Heart left ventricle (tissue), 13 donors: Measurements from ENCODE around the gene MYO18B.

Source experiments
- POLR2A ChIP-seq, 2 donors: fragments of 450-650 bp; IDR thresholded peaks; one replicate each; pipeline ENCODE4 v1.6.1; 2017; ENCODE audit warnings: antibody characterized with exemption in 2 of 2, mild to moderate bottlenecking in 2 of 2, moderate library complexity in 2 of 2
- TF ChIP-seq, protein P1 (sequence below), 12 donors: fragments of 200-600 bp; sonication (generic) in 4 of 12; IDR thresholded peaks; one replicate each; pipeline versions ENCODE4 v1.5.0 to v1.8.0; 2018 to 2022; ENCODE audit warnings: antibody characterized with exemption in 12 of 12, mild to moderate bottlenecking in 5 of 12
- donor health status: ischemic (EF 13 %, LVEDD 7.1; RV severe dilation, severe dysfunction).
- donor health status: DM: no; HTN: yes; CAD: no.
- donor health status: DM: no; HTN: no; CAD: no.
- donor health status: ischemic (EF 25% LVEDD 6.9; RV normal size, moderate dysfunction).
- donor health status: ischemic (EF 25% LVEDD 5.7; RV mildly dilated, moderate dysfunction).
- donor health status: ischemic (EF 35%, LVEDD 5.7; RV mildly dilated, moderate dysfunction).
- donor health status: nonischemic (EF 11% LVEDD 7.7; RV severe dilation, severe dysfunction).
- donor health status: DM: yes; HTN: yes; CAD: no.
- donor health status: PGD.
- donor health status: ischemic (EF 29% LVEDD 5.4; RV normal size, mild dysfunction).
- donor health status: nonischemic (EF 23%, LVEDD 6.1; RV moderate dilation, normal function).

DNA sequence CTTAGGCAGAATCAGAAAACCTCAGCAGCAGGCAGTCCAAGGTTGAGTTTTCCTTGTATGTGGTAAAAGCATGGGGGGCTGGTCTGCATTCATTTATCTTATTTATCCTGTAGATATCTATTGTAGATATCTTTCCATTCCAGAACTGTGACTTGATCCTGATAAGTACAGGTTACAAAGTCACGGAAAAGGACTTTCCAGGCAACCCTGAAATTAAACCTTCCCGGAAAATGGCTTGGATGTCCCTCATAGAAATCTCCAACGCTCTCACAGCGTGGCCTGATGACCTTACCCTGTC is 48.8 kb upstream of the MYO18B start:
- TF ChIP-seq POLR2A (IDR thresholded peaks at IDR 0.05): no peak
- TF ChIP-seq, protein P1, sequence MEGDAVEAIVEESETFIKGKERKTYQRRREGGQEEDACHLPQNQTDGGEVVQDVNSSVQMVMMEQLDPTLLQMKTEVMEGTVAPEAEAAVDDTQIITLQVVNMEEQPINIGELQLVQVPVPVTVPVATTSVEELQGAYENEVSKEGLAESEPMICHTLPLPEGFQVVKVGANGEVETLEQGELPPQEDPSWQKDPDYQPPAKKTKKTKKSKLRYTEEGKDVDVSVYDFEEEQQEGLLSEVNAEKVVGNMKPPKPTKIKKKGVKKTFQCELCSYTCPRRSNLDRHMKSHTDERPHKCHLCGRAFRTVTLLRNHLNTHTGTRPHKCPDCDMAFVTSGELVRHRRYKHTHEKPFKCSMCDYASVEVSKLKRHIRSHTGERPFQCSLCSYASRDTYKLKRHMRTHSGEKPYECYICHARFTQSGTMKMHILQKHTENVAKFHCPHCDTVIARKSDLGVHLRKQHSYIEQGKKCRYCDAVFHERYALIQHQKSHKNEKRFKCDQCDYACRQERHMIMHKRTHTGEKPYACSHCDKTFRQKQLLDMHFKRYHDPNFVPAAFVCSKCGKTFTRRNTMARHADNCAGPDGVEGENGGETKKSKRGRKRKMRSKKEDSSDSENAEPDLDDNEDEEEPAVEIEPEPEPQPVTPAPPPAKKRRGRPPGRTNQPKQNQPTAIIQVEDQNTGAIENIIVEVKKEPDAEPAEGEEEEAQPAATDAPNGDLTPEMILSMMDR (IDR thresholded peaks at IDR 0.05): no peak
